ENCODE results near the gene CD164.

Gene CD164

GRCh38 chr6:109396046-109396718, 13.9 kb upstream of the CD164 start:
- H3K79me2 ChIP-seq (ENCODE audit: insufficient read depth, low read length): no peaks in the 10 kb centered on the region
- H4K20me1 ChIP-seq (ENCODE audit: low read depth, low read length): no peaks in the 10 kb centered on the region
- H3F3A ChIP-seq (ENCODE audit: insufficient read depth): no peaks in the 10 kb centered on the region
- no peak overlapping the region for H2AFZ ChIP-seq (ENCODE audit: low read depth, low read length, severe bottlenecking)
- H3K9ac ChIP-seq (ENCODE audit: low read length): no peak overlapping the region
- no peaks in the 10 kb centered on the region for H3K9me2 ChIP-seq (replicated peaks; ENCODE audit: insufficient read depth, low read length)
- no peaks in the 10 kb centered on the region for H3K36me3 ChIP-seq (ENCODE audit: low read length)
- no peak overlapping the region for H3K4me3 ChIP-seq (ENCODE audit: insufficient read depth, low read length, poor library complexity, severe bottlenecking)
- H3K4me2 ChIP-seq (ENCODE audit: low read depth, low read length, poor library complexity, severe bottlenecking): no peak overlapping the region
- no peaks in the 10 kb centered on the region for H3K9me3 ChIP-seq (ENCODE audit: insufficient read depth, low read length)
- no peaks in the 10 kb centered on the region for H3K27me3 ChIP-seq (ENCODE audit: low read length)
- H3K27ac ChIP-seq (ENCODE audit: low read depth, low read length): no peak overlapping the region
- TF ChIP-seq, protein P1, sequence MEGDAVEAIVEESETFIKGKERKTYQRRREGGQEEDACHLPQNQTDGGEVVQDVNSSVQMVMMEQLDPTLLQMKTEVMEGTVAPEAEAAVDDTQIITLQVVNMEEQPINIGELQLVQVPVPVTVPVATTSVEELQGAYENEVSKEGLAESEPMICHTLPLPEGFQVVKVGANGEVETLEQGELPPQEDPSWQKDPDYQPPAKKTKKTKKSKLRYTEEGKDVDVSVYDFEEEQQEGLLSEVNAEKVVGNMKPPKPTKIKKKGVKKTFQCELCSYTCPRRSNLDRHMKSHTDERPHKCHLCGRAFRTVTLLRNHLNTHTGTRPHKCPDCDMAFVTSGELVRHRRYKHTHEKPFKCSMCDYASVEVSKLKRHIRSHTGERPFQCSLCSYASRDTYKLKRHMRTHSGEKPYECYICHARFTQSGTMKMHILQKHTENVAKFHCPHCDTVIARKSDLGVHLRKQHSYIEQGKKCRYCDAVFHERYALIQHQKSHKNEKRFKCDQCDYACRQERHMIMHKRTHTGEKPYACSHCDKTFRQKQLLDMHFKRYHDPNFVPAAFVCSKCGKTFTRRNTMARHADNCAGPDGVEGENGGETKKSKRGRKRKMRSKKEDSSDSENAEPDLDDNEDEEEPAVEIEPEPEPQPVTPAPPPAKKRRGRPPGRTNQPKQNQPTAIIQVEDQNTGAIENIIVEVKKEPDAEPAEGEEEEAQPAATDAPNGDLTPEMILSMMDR (IDR thresholded peaks at IDR 0.05; ENCODE audit: insufficient read depth, low read length, poor library complexity, severe bottlenecking): no peak
- TF ChIP-seq EZH2phosphoT487 (conservative IDR thresholded peaks at IDR 0.05; ENCODE audit: low read length): no peak

- Histone ChIP-seq H3F3A (ENCODE audit: insufficient read depth) (no peaks in the 10 kb centered on the region), H3K27ac (ENCODE audit: low read depth, low read length) (no peak overlapping the region), H3K4me3 (ENCODE audit: insufficient read depth, low read length, poor library complexity, severe bottlenecking) (no peak overlapping the region), H3K9ac (ENCODE audit: low read length) (no peak overlapping the region), H3K4me2 (ENCODE audit: low read depth, low read length, poor library complexity, severe bottlenecking) (no peak overlapping the region), H2AFZ (ENCODE audit: low read depth, low read length, severe bottlenecking) (no peak overlapping the region), H4K20me1 (ENCODE audit: low read depth, low read length) (no peaks in the 10 kb centered on the region), H3K79me2 (ENCODE audit: insufficient read depth, low read length) (no peaks in the 10 kb centered on the region), H3K27me3 (ENCODE audit: low read length) (no peaks in the 10 kb centered on the region), H3K9me2 (replicated peaks; ENCODE audit: insufficient read depth, low read length) (no peaks in the 10 kb centered on the region), H3K36me3 (ENCODE audit: low read length) (no peaks in the 10 kb centered on the region), H3K9me3 (ENCODE audit: insufficient read depth, low read length) (no peaks in the 10 kb centered on the region)
- TF ChIP-seq, protein P1 (IDR thresholded peaks at IDR 0.05; ENCODE audit: insufficient read depth, low read length, poor library complexity, severe bottlenecking): no peak
- TF ChIP-seq EZH2phosphoT487 (conservative IDR thresholded peaks at IDR 0.05; ENCODE audit: low read length): no peak
Measured at GRCh38 chr6:109393886-109394281, 11.6 kb upstream of the CD164 start.

GRCh38 chr6:109393157-109393885, 11.1 kb upstream of the CD164 start:
- no peak overlapping the region for H3K4me3 ChIP-seq (ENCODE audit: insufficient read depth, low read length, poor library complexity, severe bottlenecking)

More at GRCh38 chr6:109393157-109393885, 11.1 kb upstream of the CD164 start:
- H3K27ac ChIP-seq (ENCODE audit: low read depth, low read length): no peak overlapping the region
- H3K9me3 ChIP-seq (ENCODE audit: insufficient read depth, low read length): no peaks in the 10 kb centered on the region
- no peak overlapping the region for H2AFZ ChIP-seq (ENCODE audit: low read depth, low read length, severe bottlenecking)
- H3K9me2 ChIP-seq (replicated peaks; ENCODE audit: insufficient read depth, low read length): no peaks in the 10 kb centered on the region
- no peak for TF ChIP-seq EZH2phosphoT487 (conservative IDR thresholded peaks at IDR 0.05; ENCODE audit: low read length)
- TF ChIP-seq, protein P1 (IDR thresholded peaks at IDR 0.05; ENCODE audit: insufficient read depth, low read length, poor library complexity, severe bottlenecking): no peak
- H3K9ac ChIP-seq (ENCODE audit: low read length): no peak overlapping the region
- H3F3A ChIP-seq (ENCODE audit: insufficient read depth): no peaks in the 10 kb centered on the region
- no peaks in the 10 kb centered on the region for H4K20me1 ChIP-seq (ENCODE audit: low read depth, low read length)
- H3K4me2 ChIP-seq (ENCODE audit: low read depth, low read length, poor library complexity, severe bottlenecking): no peak overlapping the region
- no peaks in the 10 kb centered on the region for H3K79me2 ChIP-seq (ENCODE audit: insufficient read depth, low read length)
- H3K27me3 ChIP-seq (ENCODE audit: low read length): no peaks in the 10 kb centered on the region
- no peaks in the 10 kb centered on the region for H3K36me3 ChIP-seq (ENCODE audit: low read length)

Data from SU-DHL-6 (cell line).